NCI-H2029 (cell line): ENCODE results near the gene ZDHHC8.

ENCODE experiments used
- DNase-seq: peaks from one replicate; lab custom pipeline; 2025; lab: John Stamatoyannopoulos, UW

Gene ZDHHC8

DNA sequence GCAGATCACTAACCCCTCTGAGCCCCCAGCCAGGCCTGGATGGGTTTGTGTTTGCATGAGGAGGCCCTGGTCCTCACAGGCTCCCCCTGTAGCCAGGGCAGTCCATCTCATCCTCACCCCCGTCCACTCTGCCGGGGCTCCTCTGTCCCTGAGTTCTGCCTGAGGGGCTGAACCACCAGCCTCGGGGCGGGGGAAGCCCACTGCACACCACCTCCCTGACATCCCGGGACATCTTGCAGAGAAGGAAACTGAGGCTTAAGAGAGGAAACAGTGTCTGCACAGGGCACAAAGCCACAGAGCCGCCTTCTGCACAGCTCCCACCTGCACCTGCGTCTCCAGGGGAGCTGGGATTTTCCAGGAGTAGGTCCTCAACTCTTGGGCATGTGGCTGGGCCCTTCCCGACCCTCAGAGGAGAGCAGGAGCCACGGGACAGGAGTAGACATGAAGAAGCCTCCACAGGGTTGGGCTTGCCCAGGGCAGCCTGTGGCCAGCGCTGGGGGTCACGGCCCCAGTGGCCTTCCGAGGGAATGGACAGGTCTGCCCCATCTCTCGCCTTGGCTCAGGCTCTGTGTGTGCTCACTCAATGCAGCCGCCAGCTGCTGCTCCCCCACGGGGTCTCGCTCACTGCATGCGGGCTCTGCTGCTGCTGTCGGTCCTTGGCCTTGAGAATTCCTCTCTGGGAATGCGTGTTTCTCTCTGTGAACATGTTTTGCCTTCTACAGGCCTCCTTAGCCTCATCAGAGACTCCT is 64.7 kb downstream of the ZDHHC8 start:
- no peak for DNase-seq
